GM12865 (cell line): ENCODE data around the gene AIMP2.
A peak's percentile ranks its signal among the peaks of the same experiment; 100 is the strongest.
"Not testable (repeated sequence)": the region's sequence is repeated elsewhere in the genome, so short reads cannot be mapped to it uniquely, and the experiment has no call there.

Experiments used
- DNase-seq: peaks from one replicate; pipeline ENCODE4 v3.0.0; 2010; ENCODE audit warnings: low read depth
- H3K4me3 ChIP-seq: 2 replicates; pipeline ENCODE4 v1.5.1; 2011; ENCODE audit warnings: mild to moderate bottlenecking, low read depth, low read length, control low read depth
- TF ChIP-seq, protein P1 (sequence below): IDR thresholded peaks from 2 replicates; pipeline ENCODE4 v1.5.1; 2011; ENCODE audit warnings: low read length, control low read depth, low read depth, inconsistent platforms; ENCODE audit not compliant: insufficient read depth; ENCODE audit errors: missing control alignments

The AIMP2 gene

GRCh38 chr7:6008668-6009611 is at the start of gene AIMP2, which contains the start of gene PMS2:
Gene AIMP2, plus strand, starts transcription at chr7:6009272. Its CDS starts 92 bp downstream, at chr7:6009364.
Gene PMS2, minus strand, starts transcription at chr7:6009049. Its CDS starts 30 bp downstream, at chr7:6009019.
- H3K4me3 ChIP-seq, result peak within 1 kb of the TSS; percentile 98
- DNase-seq, result peak; percentile 98
- TF ChIP-seq, protein P1, sequence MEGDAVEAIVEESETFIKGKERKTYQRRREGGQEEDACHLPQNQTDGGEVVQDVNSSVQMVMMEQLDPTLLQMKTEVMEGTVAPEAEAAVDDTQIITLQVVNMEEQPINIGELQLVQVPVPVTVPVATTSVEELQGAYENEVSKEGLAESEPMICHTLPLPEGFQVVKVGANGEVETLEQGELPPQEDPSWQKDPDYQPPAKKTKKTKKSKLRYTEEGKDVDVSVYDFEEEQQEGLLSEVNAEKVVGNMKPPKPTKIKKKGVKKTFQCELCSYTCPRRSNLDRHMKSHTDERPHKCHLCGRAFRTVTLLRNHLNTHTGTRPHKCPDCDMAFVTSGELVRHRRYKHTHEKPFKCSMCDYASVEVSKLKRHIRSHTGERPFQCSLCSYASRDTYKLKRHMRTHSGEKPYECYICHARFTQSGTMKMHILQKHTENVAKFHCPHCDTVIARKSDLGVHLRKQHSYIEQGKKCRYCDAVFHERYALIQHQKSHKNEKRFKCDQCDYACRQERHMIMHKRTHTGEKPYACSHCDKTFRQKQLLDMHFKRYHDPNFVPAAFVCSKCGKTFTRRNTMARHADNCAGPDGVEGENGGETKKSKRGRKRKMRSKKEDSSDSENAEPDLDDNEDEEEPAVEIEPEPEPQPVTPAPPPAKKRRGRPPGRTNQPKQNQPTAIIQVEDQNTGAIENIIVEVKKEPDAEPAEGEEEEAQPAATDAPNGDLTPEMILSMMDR, result peak; percentile 30

DNA sequence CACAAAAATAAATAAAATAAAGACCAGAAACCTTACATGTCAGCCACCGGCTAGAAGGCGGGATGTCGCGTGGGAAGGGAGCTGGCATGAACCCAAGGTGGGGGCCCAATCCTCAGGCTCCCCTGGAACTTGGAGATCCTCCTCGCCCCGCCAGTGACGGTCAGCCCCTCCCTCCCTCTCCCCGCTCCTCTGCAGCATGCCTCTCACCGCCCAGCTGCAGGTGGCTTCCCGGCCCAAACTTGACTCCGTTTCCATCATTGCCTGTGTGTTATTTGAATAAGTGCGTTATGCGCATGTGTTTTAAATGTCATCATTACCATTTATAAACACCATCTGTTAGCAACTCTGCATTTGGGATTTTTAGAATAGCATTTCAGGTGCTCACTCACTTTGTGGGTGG is 45.9 kb upstream of the AIMP2 start:
- H3K4me3 ChIP-seq, DNase-seq: not testable (repeated sequence)

DNA sequence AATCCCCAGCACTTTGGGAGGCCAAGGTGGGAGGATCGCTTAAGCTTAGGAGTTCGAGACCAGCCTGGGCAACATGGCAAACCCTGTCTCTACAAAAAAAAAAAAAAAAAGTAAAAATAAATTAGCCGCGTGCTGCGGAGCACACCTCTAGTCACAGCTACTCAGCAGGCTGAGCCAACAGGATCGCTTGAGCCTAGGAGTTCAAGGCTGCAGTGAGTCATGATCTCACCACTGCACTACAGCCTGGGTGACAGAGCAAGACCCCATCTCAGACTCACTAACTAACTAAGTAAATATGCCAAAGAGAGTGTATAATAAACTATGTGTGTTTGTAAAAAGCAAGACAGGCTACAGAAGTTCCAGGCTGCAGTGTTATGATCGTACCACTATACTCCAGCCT is 45.3 kb upstream of the AIMP2 start:
- H3K4me3 ChIP-seq, DNase-seq: not testable (repeated sequence)

GRCh38 chr7:5970347-5970911 is 38.6 kb upstream of the AIMP2 start, which contains the start of gene RSPH10B:
Gene RSPH10B, minus strand, starts transcription at chr7:5970689. Its CDS starts 3,573 bp downstream, at chr7:5967116.
- DNase-seq, H3K4me3 ChIP-seq: not testable (repeated sequence)

DNA sequence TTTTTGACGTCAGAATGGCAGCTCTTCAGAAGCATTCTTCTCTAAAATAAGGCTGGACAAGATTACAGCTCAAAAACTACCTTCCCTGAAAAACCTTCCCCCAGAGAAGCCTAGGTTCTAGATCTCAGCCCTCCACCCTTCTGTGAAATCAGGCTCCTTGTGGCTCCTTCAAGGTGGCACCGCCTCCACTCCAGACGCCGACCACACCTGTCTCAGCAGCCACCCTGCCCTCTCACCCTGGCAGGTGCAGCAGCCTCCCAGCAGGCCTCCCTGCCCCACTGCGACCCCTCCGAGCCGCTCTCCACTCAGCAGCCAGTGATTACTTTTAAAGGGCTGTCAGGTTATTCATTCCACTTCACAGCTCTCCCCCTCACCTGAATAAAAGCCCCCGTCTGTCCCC is 35.5 kb upstream of the AIMP2 start:
- not testable (repeated sequence) for DNase-seq, H3K4me3 ChIP-seq

DNA sequence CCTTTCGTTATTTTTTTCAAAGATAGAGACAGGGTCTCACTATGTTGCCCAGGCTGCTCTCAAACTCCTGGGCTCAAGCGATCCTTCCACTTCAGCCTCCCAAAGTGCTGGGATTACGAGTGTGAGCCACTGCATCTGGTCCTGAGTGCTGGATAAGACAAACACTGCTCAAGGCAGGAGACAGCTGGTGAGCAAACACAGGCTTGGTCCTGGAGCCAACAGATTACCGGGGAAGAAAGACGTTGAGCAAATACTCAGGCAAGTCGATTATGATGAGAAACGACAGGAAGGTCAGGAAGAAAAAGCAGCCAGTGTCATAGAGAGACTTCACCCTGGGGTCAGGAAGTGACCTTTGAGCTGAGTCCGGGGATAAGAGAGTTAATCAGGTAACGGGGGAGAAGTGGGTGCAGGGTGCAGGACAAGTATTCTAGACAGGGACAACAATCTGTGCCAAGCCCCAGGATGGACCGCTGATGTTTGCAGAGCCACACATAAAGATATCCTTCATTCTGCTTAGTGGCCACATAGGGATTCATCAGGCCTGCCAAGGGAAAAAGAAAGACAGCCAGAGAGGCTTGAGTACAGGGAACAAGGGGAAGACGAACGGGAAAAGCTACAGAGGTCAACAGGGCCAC is 29.3 kb upstream of the AIMP2 start:
- not testable (repeated sequence) for DNase-seq

DNA sequence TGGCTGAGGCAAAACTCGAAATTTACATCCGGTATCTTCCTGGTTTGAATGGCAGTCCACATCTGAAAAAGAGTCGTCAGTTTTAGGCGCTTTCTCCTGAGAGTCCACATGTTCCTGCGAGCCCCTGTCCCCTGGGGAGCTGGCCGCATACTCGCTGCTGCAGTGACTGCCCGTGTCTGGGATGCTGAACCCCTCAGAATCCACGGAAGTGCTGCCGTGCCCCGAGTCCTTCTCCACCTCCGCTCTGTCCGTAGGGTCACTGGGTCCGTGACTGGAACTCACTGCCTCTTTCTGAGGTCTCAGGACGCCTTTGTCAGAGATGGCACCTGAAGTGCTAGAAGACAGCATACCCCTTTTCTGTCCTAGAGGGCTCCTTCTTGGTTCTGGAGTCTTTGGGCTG is 22.0 kb upstream of the AIMP2 start:
- not testable (repeated sequence) for DNase-seq, H3K4me3 ChIP-seq

More for the DNA sequence above, 29.3 kb upstream of the AIMP2 start:
- not testable (repeated sequence) for H3K4me3 ChIP-seq

- peak; percentile 70 for DNase-seq
- no peak overlapping the region for H3K4me3 ChIP-seq
- TF ChIP-seq, protein P1, result peak; percentile 56
Measured at GRCh38 chr7:5997210-5997808, 11.8 kb upstream of the AIMP2 start.

- H3K4me3 ChIP-seq, result peak overlapping the region; percentile 98; the same call in 1 of the 2 replicates
- DNase-seq, result no peak
- TF ChIP-seq, protein P1, result no peak
Measured at GRCh38 chr7:6007386-6007785, 1.7 kb upstream of the AIMP2 start.

DNA sequence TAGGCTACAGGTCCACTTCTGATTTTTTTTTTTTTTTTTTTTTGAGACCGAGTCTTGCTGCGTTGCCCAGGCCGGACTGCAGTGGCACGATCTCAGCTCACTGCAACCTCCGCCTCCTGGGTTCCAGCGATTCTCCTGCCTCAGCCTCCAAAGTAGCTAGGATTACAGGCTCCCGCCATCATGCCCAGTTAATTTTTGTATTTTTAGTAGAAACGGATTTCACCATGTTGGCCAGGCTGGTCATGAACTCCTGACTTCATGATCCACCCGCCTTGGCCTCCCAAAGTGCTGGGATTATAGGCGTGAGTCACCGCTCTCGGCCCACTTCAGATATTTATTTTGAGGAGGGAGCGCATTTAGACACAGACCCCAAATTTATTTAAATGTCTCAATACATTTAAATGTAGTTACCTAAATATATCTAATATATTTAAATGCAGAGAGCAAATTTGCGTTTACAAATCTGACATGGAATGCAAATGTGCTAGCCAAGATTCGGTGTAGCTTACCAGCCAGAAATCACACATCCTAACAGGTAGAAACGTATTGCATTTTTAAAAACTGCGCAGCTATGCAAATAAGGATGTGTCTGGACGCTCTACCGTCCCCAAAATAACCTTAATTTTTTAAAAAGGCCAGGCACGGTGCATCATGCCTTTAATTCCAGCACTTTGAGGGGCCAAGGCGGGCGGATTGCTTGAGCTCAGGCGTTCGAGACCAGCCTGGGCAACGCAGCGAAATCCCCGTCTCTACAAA is 1.1 kb upstream of the AIMP2 start:
- H3K4me3 ChIP-seq, result peak overlapping the region; percentile 98
- DNase-seq, result peak; percentile 54

GRCh38 chr7:6010370-6010769 is 1.3 kb downstream of the AIMP2 start:
- H3K4me3 ChIP-seq, result peak overlapping the region; percentile 98
- not testable (repeated sequence) for DNase-seq
